GM10847 (cell line): Measurements from ENCODE around the gene PAX8.

Experiments used
- POLR2A ChIP-seq: IDR thresholded peaks from 2 replicates; pipeline ENCODE4 v1.6.1; 2011; ENCODE audit not compliant: insufficient read length; ENCODE audit errors: extremely low read depth

The PAX8 gene

GRCh38 chr2:113182471-113183260 lies 96.1 kb downstream of the PAX8 start:
- TF ChIP-seq POLR2A, result no peak

- no peak for TF ChIP-seq POLR2A
Observed at GRCh38 chr2:113181258-113182051, 97.3 kb downstream of the PAX8 start.

- no peak for TF ChIP-seq POLR2A
Observed at GRCh38 chr2:113180131-113180946, 98.4 kb downstream of the PAX8 start.

- no peak for TF ChIP-seq POLR2A
Observed at GRCh38 chr2:113179446-113180045, 99.2 kb downstream of the PAX8 start.

- TF ChIP-seq POLR2A, result no peak
Observed at GRCh38 chr2:113178891-113179290, 99.8 kb downstream of the PAX8 start.

GRCh38 chr2:113178069-113178746 lies 100.5 kb downstream of the PAX8 start:
- no peak for TF ChIP-seq POLR2A

- no peak for TF ChIP-seq POLR2A
Observed at GRCh38 chr2:113176696-113177355, 101.9 kb downstream of the PAX8 start.

- TF ChIP-seq POLR2A, result no peak
Observed at GRCh38 chr2:113175736-113176695, 102.7 kb downstream of the PAX8 start.

- peak; percentile 86 for TF ChIP-seq POLR2A
Observed at GRCh38 chr2:113175042-113175628, 103.6 kb downstream of the PAX8 start.

- no peak for TF ChIP-seq POLR2A
Observed at GRCh38 chr2:113174376-113174750, 104.4 kb downstream of the PAX8 start.

- TF ChIP-seq POLR2A, result peak; percentile 75
Observed at GRCh38 chr2:113173542-113174375, 105.0 kb downstream of the PAX8 start, which contains the start of gene PSD4. Gene PSD4 (plus strand): TSS chr2:113173971. CDS start chr2:113182457, 8,486 bp downstream.
